ENCODE data around the gene ITPRID2. TPM values are rescaled to one million over a fixed set of nuclear protein-coding genes. Genes with fewer than 3 reads are reported as not detected.

Gene ITPRID2
- total RNA-seq, 4 donors from 2014 or later = 20.1 to 69.2 (median 60.1) TPM

- Histone ChIP-seq H3K4me1 (peaks cover 0 to 10% (median 0%) of the 10 kb centered on the region in 3 donors), H3K27ac (no peak overlapping the region), H3K27me3 (no peaks in the 10 kb centered on the region), H3K4me3 (no peak overlapping the region), H3K36me3 (no peaks in the 10 kb centered on the region), H3K9me3 (no peaks in the 10 kb centered on the region)
- no peak for TF ChIP-seq POLR2A (IDR thresholded peaks at IDR 0.05)
- TF ChIP-seq CTCF (IDR thresholded peaks at IDR 0.05) = no peak
- intact Hi-C loops (cut with DNase I) = no loop called here
- 15 to 89% methylated on average over 3 of the region's 3 CpGs for WGBS, 2 donors
- DNase-seq = no peak
These were observed 79.5 kb downstream of the ITPRID2 start for GRCh38 chr2:181971032-181971431.

GRCh38 chr2:181972431-181973170, 81.1 kb downstream of the ITPRID2 start:
- no peak for TF ChIP-seq POLR2A (IDR thresholded peaks at IDR 0.05)
- no peak for TF ChIP-seq CTCF (IDR thresholded peaks at IDR 0.05)
- Histone ChIP-seq H3K4me3 (no peak overlapping the region), H3K4me1 (peaks cover 0 to 10% (median 0%) of the 10 kb centered on the region in 3 donors), H3K27ac (no peak overlapping the region), H3K36me3 (no peaks in the 10 kb centered on the region), H3K9me3 (no peaks in the 10 kb centered on the region), H3K27me3 (no peaks in the 10 kb centered on the region)
- intact Hi-C loops (cut with DNase I) = no loop called here
- 49 to 57% methylated on average over 5 of the region's 5 CpGs for WGBS, 2 donors
- no peak for DNase-seq

- H3K4me1 ChIP-seq = peaks cover 0 to 16% (median 0%) of the 10 kb centered on the region in 3 donors
- 30 to 47% methylated on average over 5 of the region's 5 CpGs for WGBS, 2 donors
- no peaks in the 10 kb centered on the region for H3K36me3 ChIP-seq
- H3K4me3 ChIP-seq = no peak overlapping the region
- no peak overlapping the region for H3K27ac ChIP-seq
- H3K9me3 ChIP-seq = no peaks in the 10 kb centered on the region
- DNase-seq = no peak
- intact Hi-C loops (cut with DNase I) = no loop called here
- no peaks in the 10 kb centered on the region for H3K27me3 ChIP-seq
- TF ChIP-seq CTCF (IDR thresholded peaks at IDR 0.05) (no peak), POLR2A (IDR thresholded peaks at IDR 0.05) (no peak)
These were observed 81.7 kb downstream of the ITPRID2 start for GRCh38 chr2:181973171-181973783.

GRCh38 chr2:181977661-181978350, 86.3 kb downstream of the ITPRID2 start:
- DNase-seq = no peak
- H3K4me1 ChIP-seq = peaks cover 0 to 15% (median 0%) of the 10 kb centered on the region in 3 donors
- no peaks in the 10 kb centered on the region for H3K27me3 ChIP-seq
- intact Hi-C loops (cut with DNase I) = no loop called here
- no peaks in the 10 kb centered on the region for H3K9me3 ChIP-seq
- WGBS, 2 donors = 34 to 53% methylated on average over 3 to 5 of the region's 5 CpGs
- no peaks in the 10 kb centered on the region for H3K36me3 ChIP-seq
- peak overlapping the region in 1 of 4 donors; percentile 14 for H3K27ac ChIP-seq
- TF ChIP-seq CTCF (IDR thresholded peaks at IDR 0.05) = no peak
- no peak for TF ChIP-seq POLR2A (IDR thresholded peaks at IDR 0.05)
- no peak overlapping the region for H3K4me3 ChIP-seq
